Effector CD4-positive, alpha-beta T cell (primary cell): ENCODE measurements around the gene CYSRT1.

Experiments
- DNase-seq: peaks from one replicate; pipeline ENCODE4 v3.0.0-alpha.2; 2020

Gene CYSRT1

GRCh38 chr9:137273095-137273490 is 48.1 kb downstream of the CYSRT1 start:
- DNase-seq: no peak

DNA sequence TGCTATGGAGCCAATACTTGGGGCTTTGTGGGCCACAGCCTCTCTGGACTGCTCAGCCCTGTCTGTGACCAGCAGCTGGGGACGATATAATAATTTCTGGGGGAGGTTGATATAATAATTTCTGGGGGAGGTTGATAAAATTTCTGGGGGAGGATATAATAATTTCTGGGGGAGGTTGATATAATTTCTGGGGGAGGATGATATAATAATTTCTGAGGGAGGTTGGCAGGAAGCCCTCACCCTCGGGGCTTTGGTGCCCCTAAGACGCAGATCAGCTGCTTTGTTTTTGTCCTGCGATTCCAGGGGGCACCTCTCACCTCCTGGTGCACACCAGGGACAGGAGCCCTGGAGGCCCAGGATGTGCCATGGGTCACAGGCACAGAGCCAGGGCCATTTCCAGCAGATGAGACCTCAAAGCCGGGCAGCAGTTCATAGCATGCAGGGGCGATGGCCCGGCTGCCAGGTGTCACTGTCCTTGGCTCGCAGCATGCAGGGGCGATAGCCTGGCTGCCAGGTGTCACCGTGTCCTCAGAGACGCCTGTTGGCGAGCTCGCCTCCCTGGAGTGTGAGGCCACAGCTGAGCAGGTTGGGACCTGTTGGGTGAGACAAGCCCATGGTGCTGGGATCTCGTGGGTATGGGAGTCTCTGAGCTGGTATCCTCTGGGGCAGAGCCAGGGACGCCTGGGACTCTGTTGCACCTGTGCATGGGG is 48.8 kb downstream of the CYSRT1 start:
- DNase-seq: no peak

DNA sequence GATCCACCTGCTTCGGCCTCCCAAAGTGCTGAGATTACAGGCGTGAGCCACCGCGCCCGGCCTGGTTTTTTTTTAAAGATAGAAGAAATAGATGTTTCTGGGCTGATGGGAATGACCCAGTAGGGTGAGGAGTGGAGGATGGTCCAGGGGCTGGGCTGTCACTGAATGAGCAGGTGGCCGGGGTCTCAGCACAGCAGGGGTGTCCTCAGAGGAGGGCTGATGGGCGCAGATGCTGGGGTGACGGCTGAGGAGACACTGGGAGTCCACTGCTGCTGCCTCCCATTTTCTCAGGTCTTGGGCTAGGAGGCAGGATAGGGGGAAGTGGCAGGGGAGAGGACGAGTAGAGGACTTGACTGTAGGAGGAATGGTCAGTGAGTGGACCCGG is 50.2 kb downstream of the CYSRT1 start:
- no peak for DNase-seq
